ENCODE measurements around the gene USP51.

- TF ChIP-seq CTCF (IDR thresholded peaks at IDR 0.05; ENCODE audit: low read length), result no peak
- TF ChIP-seq EZH2phosphoT487 (IDR thresholded peaks at IDR 0.05; ENCODE audit: low read length), result no peak
These were observed 37.4 kb downstream of the USP51 start, which contains the start of gene MAGEH1 for GRCh38 chrX:55451990-55452832.
